Measurements from ENCODE around the gene ARHGEF28.
A peak's percentile ranks its signal among the peaks of the same experiment; 100 is the strongest.

The ARHGEF28 gene, protein sequence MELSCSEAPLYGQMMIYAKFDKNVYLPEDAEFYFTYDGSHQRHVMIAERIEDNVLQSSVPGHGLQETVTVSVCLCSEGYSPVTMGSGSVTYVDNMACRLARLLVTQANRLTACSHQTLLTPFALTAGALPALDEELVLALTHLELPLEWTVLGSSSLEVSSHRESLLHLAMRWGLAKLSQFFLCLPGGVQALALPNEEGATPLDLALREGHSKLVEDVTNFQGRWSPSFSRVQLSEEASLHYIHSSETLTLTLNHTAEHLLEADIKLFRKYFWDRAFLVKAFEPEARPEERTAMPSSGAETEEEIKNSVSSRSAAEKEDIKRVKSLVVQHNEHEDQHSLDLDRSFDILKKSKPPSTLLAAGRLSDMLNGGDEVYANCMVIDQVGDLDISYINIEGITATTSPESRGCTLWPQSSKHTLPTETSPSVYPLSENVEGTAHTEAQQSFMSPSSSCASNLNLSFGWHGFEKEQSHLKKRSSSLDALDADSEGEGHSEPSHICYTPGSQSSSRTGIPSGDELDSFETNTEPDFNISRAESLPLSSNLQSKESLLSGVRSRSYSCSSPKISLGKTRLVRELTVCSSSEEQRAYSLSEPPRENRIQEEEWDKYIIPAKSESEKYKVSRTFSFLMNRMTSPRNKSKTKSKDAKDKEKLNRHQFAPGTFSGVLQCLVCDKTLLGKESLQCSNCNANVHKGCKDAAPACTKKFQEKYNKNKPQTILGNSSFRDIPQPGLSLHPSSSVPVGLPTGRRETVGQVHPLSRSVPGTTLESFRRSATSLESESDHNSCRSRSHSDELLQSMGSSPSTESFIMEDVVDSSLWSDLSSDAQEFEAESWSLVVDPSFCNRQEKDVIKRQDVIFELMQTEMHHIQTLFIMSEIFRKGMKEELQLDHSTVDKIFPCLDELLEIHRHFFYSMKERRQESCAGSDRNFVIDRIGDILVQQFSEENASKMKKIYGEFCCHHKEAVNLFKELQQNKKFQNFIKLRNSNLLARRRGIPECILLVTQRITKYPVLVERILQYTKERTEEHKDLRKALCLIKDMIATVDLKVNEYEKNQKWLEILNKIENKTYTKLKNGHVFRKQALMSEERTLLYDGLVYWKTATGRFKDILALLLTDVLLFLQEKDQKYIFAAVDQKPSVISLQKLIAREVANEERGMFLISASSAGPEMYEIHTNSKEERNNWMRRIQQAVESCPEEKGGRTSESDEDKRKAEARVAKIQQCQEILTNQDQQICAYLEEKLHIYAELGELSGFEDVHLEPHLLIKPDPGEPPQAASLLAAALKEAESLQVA (N-terminal part only)

DNA sequence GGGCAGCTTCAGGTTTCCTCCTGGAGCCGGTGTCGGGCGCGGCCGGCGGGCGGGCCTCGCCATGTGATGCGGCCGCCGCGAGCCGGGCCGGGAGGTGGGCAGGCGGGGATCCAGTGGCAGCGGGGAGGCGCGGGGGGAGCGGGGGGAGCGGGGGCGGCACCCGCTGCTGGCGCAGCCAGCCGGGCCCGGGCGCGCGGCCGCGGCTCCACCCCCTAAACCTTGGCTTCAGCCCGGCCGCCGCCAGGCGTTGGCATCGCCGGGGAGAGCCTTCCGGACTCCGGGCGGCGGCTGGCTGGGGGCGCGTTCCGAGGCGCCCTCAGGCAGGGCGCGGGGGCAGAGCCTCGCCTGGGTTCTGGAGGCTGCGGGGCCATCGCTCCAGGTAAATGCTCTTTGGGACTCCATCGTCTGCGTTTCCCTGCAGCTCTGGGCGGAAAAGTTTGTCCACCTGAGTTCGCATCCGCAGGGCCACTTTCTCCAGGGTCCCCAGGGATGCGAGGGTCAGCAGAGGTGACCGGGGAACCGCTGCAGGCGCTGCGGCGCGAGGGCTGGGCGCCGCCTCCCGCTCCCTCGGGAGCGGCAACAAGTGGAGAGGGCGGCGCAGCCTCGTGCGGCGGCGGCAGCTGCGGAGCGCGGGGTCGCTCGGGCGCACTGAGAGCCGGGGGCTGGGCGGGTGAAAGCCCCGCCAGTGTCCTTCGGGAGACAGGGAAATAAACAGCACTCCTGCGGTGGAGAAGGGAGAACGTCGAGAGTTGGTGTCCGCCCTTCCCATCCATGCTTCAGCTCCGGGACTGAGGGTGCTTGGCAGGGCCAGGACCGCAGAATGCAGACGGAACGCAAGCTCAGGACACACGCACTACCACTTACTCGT lies at the start of gene ARHGEF28:
TSS of gene ARHGEF28 (plus strand) at position 253 of the 868 bp plus-strand sequence. CDS start 58,656 bp downstream, outside the sequence.
- peak; percentile 79 for DNase-seq

DNA sequence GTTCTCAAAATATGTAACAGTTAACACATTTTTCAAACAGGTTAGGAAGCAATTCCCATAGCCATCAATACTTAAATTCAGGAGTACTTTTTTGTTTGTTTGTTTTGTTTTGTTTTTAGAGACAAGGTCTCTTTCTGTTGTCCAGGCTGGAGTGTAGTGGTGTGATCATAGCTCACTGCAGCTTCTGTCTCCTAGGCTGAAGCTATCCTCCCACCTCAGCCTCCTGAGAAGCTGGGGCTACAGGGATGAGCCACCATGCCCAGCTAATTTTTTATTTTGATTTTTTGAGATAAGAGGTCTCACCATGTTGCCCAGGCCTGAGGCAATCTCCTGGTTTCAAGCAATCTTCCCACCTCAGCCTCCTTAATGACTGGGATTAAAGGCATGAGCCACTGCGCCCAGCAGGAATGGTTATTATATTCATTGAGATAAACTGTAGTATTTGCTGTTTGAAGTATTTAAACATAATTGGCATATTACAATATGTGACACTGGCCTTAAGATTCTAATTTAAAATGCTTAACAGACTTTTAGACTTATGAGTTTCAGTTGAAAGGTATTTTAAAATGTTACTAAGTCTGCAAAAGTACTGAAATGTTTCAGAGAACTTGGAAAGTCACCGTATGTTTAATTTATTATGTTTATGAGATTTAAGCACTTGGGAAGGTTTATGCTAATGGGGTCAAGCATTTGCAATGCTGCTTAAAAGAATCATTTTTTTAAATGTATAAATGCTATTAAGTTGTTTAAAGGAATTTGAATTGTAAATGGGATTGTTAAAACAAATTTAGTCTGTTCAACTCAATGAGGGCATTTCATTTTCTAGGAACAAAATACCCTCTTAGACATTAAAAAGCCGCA lies 43.5 kb upstream of the ARHGEF28 start:
- DNase-seq, result no peak

DNA sequence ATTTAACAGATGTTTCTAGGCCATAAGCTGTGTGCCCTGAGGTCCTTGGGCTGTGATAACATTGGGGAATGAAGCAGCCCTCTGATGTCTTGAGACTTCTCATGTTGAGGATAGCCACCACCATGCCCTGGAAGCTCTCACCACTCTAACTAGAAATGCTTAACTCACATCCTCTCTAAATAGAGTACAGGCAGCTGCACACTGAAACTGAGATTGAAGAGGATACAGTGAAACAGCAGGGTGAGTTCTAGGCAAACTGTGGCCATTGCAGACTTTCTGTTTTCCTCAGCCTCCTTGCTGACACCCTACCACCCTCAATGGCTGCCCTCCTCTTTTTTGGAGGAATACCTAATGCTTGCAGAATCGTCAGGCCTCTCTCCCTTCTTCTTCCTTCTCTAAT lies 38.1 kb upstream of the ARHGEF28 start:
- no peak for DNase-seq

DNA sequence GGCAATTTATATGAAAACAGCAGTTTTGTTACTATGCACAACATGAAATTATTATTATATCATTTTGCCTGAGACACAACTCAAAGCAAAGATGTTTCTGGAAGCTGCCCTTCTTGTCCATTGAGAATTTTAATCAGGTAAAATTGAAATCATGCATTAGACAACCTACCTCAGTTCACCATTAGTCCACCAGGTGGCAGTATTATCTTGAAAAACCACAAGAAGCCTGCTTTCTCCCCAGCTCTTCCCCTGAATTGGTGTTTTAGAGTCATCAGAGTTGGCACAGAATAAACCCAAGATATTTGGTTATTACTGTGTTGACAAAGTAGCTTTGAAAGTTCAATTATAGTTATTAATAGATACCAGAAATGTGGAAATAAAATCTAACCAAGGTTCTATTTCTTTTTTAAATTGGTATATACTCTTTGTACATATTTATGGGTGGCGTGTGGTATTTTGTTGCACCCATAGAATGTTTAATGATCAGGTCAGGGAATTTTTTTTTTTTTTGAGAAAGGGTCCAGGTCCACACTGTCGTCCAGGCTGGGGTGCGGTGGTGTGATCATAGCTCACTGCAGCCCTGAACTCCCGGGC lies 34.8 kb upstream of the ARHGEF28 start:
- peak; percentile 89 for DNase-seq

DNA sequence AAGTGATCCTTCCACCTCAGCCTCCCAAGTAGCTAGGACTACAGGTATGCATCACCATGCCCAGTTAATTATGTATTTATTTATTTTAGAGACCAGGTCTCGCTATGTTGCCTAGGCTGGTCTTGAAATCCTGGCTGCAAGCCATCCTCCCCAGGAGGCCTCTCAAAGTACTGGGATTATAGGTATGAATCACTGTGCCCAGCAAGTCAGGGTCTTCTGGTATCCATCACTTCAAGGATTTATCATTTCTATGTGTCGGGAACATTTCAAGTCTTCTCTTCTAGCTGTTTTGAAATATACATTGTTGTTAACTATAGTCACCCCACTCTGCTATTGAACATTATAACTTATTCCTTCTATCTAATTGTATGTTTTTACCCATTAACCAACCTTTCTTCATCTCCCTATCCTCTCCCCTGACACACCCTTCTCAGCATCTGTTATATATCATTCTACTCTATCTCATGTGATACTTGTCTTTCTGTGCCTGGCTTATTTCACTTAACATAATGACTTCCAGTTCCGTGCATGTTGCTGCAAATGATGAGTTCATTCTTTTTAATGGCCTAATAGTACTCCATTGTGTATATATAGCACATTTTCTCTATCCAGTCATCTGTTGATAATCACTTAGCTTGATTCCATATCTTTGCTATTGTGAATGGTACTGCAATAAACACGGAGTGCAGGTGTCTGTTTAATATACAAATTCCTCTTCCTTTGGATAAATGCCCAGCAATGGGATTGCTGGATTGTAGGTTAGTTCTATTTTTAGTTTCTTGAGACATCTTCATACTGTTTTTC lies 34.1 kb upstream of the ARHGEF28 start:
- no peak for DNase-seq

DNA sequence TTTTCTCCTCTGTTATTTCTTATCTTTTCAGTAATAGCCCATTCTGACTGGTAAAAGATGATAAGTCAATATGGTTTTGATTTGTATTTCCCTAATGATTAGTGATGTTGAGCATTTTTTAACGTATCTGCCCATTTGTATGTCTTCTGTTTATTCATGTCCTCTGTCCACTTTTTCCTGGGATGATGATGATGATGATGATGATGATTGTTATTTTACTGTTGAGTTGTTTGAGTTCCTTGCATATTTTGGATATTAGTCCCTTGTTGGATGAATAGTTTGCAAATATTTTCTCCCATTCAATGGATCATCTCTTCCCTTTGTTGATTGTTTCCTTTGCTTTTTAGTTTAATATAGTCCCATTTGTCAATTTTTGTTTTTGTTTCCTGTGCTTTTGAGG lies 33.4 kb upstream of the ARHGEF28 start:
- DNase-seq, result no peak

DNA sequence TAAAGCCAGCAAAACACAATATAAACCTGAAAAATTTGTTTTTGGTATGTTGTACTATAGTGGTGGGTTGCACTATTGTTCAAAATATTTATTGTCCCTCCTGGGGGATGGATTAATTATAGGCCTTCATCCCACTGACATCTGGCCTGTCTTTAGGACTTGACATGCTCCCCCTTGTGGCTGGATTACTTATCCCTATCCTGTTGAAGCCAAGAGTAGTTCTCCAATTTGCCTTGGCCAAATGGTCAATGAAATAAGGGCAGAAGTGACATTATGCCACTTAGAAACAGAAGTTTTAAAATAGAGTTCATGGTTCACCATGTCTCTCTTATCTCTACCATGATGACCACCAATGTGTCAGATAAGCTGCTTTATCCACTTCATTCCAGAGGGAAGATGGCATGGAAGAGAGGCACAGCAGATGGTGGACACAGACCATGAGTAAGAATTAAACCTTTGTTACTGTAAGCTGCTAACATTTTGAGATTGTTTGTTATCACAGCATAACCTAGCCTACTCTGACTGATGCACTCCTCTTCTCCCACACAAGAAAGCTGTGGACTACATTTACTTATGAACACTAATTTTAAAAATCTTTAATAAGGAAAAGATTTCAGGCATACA lies 29.2 kb upstream of the ARHGEF28 start:
- DNase-seq, result peak; percentile 76

DNA sequence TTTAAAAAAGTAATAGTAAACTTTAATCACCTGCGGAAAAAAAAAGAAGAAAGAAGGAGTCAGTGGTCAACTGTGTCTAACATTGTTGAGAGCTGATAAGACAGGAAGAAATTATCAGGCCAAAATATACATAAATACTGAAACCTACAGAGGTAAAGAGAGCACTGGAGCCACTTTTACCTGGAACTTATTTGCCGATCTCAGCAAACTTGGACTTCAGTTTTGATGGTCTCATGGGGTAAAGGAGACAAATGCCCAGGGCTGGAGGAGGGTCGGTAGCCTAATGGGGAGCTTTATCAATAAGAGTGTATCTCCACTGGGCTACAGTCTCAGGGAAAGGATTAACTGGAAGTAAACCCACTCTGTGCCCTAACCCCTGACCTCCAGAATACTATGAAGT lies 26.6 kb upstream of the ARHGEF28 start:
- no peak for DNase-seq

DNA sequence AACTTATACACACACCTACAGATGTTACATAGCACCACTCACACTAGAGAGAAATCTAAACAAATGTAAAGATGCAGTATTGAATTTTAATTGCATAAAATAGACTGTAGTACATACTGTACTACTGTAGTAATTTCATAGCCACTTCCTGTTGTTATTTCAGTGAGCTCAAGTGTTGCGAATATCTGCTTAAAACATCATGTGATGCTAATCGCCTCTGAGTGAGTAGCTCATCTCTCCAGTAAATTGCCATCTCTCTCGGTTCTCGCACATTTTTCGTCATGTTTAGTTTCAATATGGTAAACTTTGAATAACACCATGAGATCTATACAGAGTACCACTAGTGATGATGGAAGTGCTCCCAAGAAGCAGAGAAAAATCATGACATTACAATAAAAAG lies 22.0 kb upstream of the ARHGEF28 start:
- no peak for DNase-seq

DNA sequence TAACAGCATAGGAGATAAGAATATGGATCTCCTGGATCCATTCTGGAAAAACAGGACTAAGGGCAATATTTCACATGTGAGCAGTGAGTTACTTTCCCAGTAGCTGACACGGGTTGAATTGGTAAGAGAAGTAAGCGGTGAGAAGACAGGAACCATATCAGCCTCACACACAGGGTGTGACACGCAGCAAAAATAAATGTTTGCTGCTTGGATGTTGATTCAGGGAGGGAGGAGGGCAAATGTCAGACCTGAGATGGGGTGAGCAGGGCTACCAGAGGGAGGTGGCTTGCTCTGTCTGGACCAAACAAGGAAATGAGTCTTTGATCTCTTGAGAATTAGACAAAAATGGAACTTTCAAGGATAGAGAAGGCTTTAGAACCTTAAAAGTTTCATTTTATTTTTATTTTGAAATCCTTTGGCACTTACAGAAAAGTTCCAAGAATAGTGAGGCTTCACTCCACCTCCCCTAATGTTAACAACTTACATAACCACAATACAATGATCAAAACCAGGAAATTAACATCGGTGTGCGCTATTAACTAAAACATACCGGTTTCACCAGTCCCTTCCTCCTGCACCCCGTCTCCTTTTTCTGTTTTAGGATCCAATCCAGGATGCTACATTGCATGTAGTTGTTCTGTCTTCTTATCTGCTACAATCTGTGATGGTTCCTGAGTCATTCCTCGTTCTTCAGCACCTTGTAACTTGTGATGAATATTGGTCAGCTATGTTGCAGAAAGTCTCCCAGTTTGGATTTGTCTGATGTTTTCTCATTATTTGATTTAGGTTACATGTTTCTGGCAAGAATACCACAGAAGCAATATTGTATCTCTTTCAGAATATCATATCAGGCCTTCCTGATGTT lies 20.5 kb upstream of the ARHGEF28 start:
- DNase-seq, result no peak

DNA sequence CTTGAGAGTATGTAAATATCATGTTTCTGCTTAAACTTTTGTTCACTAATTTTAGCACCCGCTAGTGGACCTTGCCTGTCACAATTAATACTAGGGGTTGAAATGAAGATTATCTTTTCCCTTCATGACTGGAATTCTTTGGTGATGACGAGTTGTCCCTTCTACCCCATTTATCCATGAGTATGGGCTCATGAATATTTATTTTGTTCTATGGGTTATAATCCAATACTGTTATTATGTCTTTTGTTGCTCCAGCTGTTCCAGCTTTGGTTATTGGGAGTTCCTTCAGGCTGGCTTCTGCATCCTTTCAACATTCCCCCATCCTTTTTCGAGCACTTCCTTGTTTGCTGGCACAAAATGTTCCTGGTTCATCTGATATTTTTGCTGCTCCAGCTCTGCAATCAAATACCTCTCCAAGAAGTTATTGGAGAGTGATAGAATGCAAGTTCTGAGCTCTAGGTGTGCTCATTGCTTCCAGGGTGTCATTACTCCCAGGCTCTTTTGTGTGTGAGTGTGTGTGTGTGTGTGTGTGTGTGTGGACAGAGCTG lies 19.7 kb upstream of the ARHGEF28 start:
- DNase-seq, result no peak

DNA sequence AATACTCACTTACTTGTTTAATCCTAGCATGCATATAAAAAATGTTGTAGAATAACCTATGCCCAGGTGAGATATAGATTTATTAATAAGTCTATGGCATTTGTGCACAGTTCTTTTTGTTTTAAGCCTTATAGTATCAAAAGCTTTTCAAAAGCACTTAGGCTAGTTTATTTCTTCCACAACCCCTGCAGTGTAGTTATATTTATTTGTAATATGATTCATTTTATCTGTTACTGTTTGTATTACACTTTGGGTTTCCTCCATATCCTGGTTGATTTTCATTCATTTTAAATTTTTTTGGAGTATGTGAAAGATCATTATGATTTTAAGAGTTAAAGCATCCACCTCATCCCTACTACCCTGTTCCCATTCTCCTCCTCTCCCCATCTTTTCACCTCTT lies 18.8 kb upstream of the ARHGEF28 start:
- no peak for DNase-seq

DNA sequence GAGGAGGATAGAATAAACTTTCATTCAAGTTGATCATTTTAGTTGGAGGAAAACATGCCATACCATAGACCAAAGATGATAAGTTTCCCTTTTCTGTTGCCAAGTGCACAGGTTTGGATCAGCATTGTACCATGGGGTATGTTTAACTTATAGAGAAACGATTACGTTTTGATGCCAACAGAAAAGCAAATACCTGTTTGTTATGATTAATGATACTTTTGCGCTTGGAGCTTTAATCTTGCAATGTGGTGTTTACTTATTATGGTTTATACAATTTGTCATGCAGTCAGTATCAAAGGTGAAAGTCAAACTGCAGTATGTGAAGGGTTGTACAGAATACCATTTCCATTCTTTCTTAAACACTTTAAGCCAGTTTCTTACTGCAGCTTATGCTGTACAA lies 13.2 kb upstream of the ARHGEF28 start:
- DNase-seq, result no peak

DNA sequence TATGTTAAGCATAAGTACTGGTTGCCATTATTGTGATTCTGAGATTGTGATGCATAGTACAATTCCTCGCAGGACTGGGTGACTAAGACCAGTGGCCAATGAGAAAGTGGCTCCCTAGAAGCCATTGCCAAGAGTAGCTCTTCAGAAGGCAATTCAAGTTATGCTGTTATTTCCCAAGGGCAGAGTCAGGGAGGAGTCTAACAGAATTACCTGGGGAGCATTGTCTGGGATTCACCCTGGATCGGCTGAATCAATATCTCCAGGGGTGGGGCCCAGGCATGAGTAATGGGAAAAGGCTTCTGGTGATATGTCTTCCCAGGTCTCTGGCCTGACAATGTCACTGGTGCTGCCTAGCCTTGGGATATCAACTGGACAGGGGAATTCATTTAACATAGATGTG lies 10.9 kb upstream of the ARHGEF28 start:
- no peak for DNase-seq

DNA sequence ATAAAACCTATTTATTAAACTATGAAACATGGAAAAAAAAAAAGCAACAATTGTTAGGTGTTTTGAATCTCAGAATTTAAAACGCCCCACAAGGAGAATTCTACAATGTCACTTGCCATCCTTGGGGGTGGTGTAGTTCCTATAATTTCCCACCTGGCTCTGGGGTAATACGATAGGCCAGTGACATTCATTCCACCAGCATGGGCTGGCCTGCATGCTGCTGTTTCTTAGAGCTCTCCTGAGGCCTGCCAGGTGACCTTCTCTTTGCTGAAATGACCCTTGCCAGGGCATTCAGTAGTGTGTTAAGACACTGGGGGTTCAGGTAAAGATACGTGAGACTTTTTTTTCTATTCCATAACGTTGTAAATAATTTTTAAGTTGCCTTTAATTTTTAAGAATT lies 10.0 kb upstream of the ARHGEF28 start:
- no peak for DNase-seq

DNA sequence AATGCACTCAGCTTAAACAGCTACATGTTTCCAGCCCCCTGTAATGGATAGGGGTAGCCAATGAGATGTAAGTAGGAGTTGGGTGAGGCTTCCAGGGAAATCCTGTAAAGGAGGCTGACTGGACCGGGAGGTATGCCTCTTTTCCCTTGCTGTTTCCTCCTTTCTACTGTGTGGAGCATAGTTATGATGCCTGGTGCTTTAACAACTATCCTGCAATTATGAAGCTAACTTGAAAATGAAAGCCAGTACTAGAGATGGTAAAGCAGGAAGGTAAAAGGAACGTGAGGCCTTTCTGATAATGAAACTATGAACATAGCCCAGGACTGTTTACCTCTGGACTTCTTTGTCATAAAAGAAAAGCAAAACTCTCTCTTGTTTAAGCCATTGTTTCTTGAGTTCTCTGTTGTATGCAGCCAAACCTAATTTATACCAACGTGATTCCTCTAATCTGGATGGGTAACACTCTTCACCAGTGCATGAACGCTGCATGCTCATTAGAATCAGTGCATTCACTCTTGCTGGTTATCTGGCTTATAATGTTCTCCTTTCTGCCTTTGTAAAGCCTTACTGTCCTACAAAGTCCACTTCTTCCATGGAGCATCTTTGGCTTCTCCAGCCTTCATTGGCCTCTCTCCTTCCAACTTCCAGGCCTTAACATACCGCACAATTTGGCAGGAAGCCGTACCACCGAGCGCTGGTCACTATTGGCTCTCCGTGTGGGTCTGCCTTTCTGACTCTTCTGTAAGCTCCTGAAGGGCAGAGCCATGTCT lies 8.3 kb upstream of the ARHGEF28 start:
- DNase-seq, result no peak
